B cell (primary cell): ENCODE measurements around the gene CCDC87. TPM values are rescaled to one million over a fixed set of nuclear protein-coding genes. Genes with fewer than 3 reads are reported as not detected.

ENCODE experiments used
- ATAC-seq: fragments of 200-7000 bp; cut with Tn5 transposase; one replicate; pipeline ENCODE4 v1.10.0; 2021; ENCODE audit warnings: low read depth, mild to moderate bottlenecking, moderate number of reproducible peaks, moderate library complexity
- CTCF ChIA-PET: fragments of 350-600 bp; sonication (Branson Sonifier 250); formaldehyde crosslinking; loops from one replicate; lab custom pipeline; 2021; ENCODE audit warnings: antibody characterized with exemption, inconsistent platforms; lab: Charles Lee
- POLR2A ChIA-PET: fragments of 350-600 bp; sonication (Branson Sonifier 250); formaldehyde crosslinking; loops from one replicate; lab custom pipeline; 2021; ENCODE audit warnings: antibody characterized with exemption; lab: Charles Lee
- DNase-seq: peaks from one replicate; pipeline ENCODE4 v3.0.0; 2013
- H2AFZ ChIP-seq: 2 replicates; pipeline ENCODE4 v1.6.1; 2012; ENCODE audit warnings: mild to moderate bottlenecking, low read depth, low read length; ENCODE audit not compliant: insufficient read depth, poor library complexity, severe bottlenecking
- H3K27ac ChIP-seq, 2 donors: 1 replicate in 1 of 2; 2 replicates in 1 of 2; pipeline ENCODE4 v1.5.1; 2012 to 2013; ENCODE audit warnings: low read length in 2 of 2, mild to moderate bottlenecking in 2 of 2, moderate library complexity in 1 of 2
- H3K27me3 ChIP-seq, 4 experiments: fragments of 200-600 bp in 1 of 4; sonication (generic) in 1 of 4; replicated peaks in 1 of 4; 1 replicate in 2 of 4; 2 replicates in 2 of 4; pipeline versions ENCODE4 v1.6.1 to v1.7.0; 2013 to 2016; ENCODE audit warnings: low read length in 3 of 4, mild to moderate bottlenecking in 2 of 4, mixed read lengths in 1 of 4, moderate library complexity in 1 of 4; ENCODE audit not compliant: insufficient read depth in 4 of 4, control insufficient read depth in 3 of 4; ENCODE audit errors: control extremely low read depth in 1 of 4
- H3K36me3 ChIP-seq, 2 experiments: replicated peaks in 1 of 2; 1 replicate in 1 of 2; 2 replicates in 1 of 2; pipeline versions ENCODE4 v1.6.1 to v1.7.1; 2013; ENCODE audit warnings: low read length in 1 of 2; ENCODE audit not compliant: insufficient read depth in 2 of 2, control insufficient read depth in 1 of 2; ENCODE audit errors: control extremely low read depth in 1 of 2, extremely low read depth in 1 of 2
- H3K4me1 ChIP-seq, 2 donors: fragments of 200-600 bp in 1 of 2; sonication (generic) in 1 of 2; 1 replicate in 1 of 2; 2 replicates in 1 of 2; pipeline versions ENCODE4 v1.5.1 to v1.6.1; 2013 to 2017; ENCODE audit warnings: low read length in 2 of 2; ENCODE audit not compliant: control insufficient read depth in 2 of 2, insufficient read depth in 2 of 2
- H3K4me2 ChIP-seq: replicated peaks from 2 replicates; pipeline ENCODE3; 2012; ENCODE audit warnings: mild to moderate bottlenecking, low read depth, low read length; ENCODE audit not compliant: poor library complexity, severe bottlenecking
- H3K4me3 ChIP-seq, 5 experiments: fragments of 200-600 bp in 1 of 5; sonication (generic) in 1 of 5; 1 replicate in 3 of 5; 2 replicates in 2 of 5; pipeline versions ENCODE4 v1.5.1 to v1.7.0; 2011 to 2016; ENCODE audit warnings: low read length in 4 of 5, mild to moderate bottlenecking in 4 of 5, low read depth in 2 of 5, control low read depth in 1 of 5, moderate library complexity in 1 of 5; ENCODE audit not compliant: insufficient read depth in 1 of 5; ENCODE audit errors: control extremely low read depth in 1 of 5, extremely low read depth in 1 of 5
- H3K79me2 ChIP-seq: fragments of 200-600 bp; sonication (generic); one replicate; pipeline ENCODE4 v1.6.0; 2016; ENCODE audit warnings: low read length; ENCODE audit not compliant: control insufficient read depth, insufficient read depth
- H3K9ac ChIP-seq: fragments of 200-600 bp; sonication (generic); 2 replicates; pipeline ENCODE4 v1.6.1; 2017; ENCODE audit warnings: mild to moderate bottlenecking, low read length, moderate library complexity
- H3K9me3 ChIP-seq, 3 donors: one replicate each; pipeline versions ENCODE4 v1.6.1 to v1.7.1; 2013; ENCODE audit warnings: low read length in 2 of 3; ENCODE audit not compliant: control insufficient read depth in 2 of 3, insufficient read depth in 1 of 3; ENCODE audit errors: control extremely low read depth in 1 of 3
- H4K20me1 ChIP-seq: 2 replicates; pipeline ENCODE4 v1.6.0; 2012; ENCODE audit warnings: mild to moderate bottlenecking, low read length; ENCODE audit not compliant: insufficient read depth, control insufficient read depth, poor library complexity, severe bottlenecking
- H3K27ac Mint-ChIP-seq: one replicate; pipeline ENCODE4 v1.8.0; 2021; ENCODE audit warnings: mixed read lengths
- H3K27me3 Mint-ChIP-seq: one replicate; pipeline ENCODE4 v1.8.0; 2021; ENCODE audit warnings: mixed read lengths
- H3K4me1 Mint-ChIP-seq: one replicate; pipeline ENCODE4 v1.8.0; 2021; ENCODE audit warnings: mixed read lengths
- H3K4me3 Mint-ChIP-seq: one replicate; pipeline ENCODE4 v1.8.0; 2021; ENCODE audit warnings: mixed read lengths
- H3K9me3 Mint-ChIP-seq: one replicate; pipeline ENCODE4 v1.8.0; 2022; ENCODE audit warnings: mixed read lengths; ENCODE audit not compliant: insufficient read depth
- EZH2 ChIP-seq: IDR thresholded peaks from 2 replicates; pipeline ENCODE4 v1.6.1; 2012; ENCODE audit warnings: borderline replicate concordance, low read depth, mild to moderate bottlenecking, moderate library complexity, low read length; ENCODE audit not compliant: insufficient read depth, poor library complexity, severe bottlenecking
- WGBS: methylation state at CpG from one replicate; pipeline ENCODE4 v1.1.5; 2013; ENCODE audit warnings: missing lambda C conversion rate; ENCODE audit not compliant: insufficient coverage; 5-methylcytosine and 5-hydroxymethylcytosine counted together
- intact Hi-C: fragments of 100-400 bp; cut with micrococcal nuclease; formaldehyde crosslinking; loops from one replicate; pipeline ENCODE4 v1.10.0; 2022
- polyA plus RNA-seq: library from polyadenylated mRNA; depleted of rRNA; stranded (reverse); fragments of >200 nt; gene quantifications from 2 replicates; pipeline ENCODE4 v1.2.3, GENCODE V29; 2012
- total RNA-seq, 2 donors: library from RNA; stranded (reverse); fragments of 120-200 nt in 1 of 2; gene quantifications; 1 replicate in 1 of 2; 2 replicates in 1 of 2; pipeline versions ENCODE4 v1.2.3 to v1.2.4, GENCODE V29; 2013 to 2022
- TF ChIP-seq, protein P1 (sequence below): fragments of 200-600 bp; IDR thresholded peaks from one replicate; pipeline ENCODE4 v1.8.0; 2022; ENCODE audit warnings: antibody characterized with exemption, mild to moderate bottlenecking

CCDC87 gene
- total and polyA plus RNA-seq, 2 donors (not counting 1 experiment from before 2014, with no cell fraction given), result 0.39 TPM; not detected in 1

DNA sequence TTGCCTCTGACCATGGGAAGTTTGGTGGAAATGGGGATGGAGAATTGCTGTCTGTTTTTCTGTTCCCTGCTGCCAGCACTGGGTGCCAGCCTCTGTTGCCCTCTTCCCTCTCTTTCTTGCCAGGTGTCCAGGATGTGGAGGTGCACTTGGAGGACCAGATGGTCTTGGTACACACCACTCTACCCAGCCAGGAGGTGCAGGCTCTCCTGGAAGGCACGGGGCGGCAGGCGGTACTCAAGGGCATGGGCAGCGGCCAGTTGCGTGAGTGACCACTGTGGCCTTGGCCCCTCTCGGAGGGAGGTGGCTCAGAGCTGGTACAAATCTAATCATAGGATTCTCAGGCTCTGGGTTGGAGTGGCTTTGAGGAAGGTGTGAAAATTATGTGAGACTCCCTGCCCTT is 6.1 kb upstream of the CCDC87 start:
- ATAC-seq, result no peak
- H3K9me3 Mint-ChIP-seq, result no peaks in the 10 kb centered on the region

More for the DNA sequence above, 6.1 kb upstream of the CCDC87 start:
- CTCF ChIA-PET, result interaction anchor here (1.6 to 1.7 kb wide), 2 partner anchors 8 to 80 kb away, joined by 4 to 6 read pairs; no protein-coding TSS in a partner anchor
- Mint-ChIP-seq H3K27ac (no peak overlapping the region), H3K27me3 (no peaks in the 10 kb centered on the region), H3K4me1 (peaks cover 47% of the 10 kb centered on the region), H3K4me3 (no peak overlapping the region)
- Histone ChIP-seq H3K27ac (no peak overlapping the region), H3K79me2 (peaks cover 53% of the 10 kb centered on the region), H2AFZ (no peak overlapping the region), H3K4me1 (peaks cover 25 to 29% of the 10 kb centered on the region in 2 donors), H3K4me3 (no peak overlapping the region), H3K9ac (no peak overlapping the region), H3K27me3 (no peaks in the 10 kb centered on the region), H3K9me3 (no peaks in the 10 kb centered on the region), H3K36me3 (peaks cover 2 to 27% of the 10 kb centered on the region in 2 experiments), H4K20me1 (no peaks in the 10 kb centered on the region), H3K4me2 (no peak overlapping the region)
- intact Hi-C loops, result no loop called here
- no peak for DNase-seq
- POLR2A ChIA-PET, result interaction anchor here (0.5 kb wide), 1 partner anchor 92 kb away, joined by 3 read pairs; no protein-coding TSS in a partner anchor
- whole genome bisulfite sequencing, result 100% methylated on average over 6 of the region's 6 CpGs
- TF ChIP-seq EZH2, result no peak
- TF ChIP-seq, protein P1, sequence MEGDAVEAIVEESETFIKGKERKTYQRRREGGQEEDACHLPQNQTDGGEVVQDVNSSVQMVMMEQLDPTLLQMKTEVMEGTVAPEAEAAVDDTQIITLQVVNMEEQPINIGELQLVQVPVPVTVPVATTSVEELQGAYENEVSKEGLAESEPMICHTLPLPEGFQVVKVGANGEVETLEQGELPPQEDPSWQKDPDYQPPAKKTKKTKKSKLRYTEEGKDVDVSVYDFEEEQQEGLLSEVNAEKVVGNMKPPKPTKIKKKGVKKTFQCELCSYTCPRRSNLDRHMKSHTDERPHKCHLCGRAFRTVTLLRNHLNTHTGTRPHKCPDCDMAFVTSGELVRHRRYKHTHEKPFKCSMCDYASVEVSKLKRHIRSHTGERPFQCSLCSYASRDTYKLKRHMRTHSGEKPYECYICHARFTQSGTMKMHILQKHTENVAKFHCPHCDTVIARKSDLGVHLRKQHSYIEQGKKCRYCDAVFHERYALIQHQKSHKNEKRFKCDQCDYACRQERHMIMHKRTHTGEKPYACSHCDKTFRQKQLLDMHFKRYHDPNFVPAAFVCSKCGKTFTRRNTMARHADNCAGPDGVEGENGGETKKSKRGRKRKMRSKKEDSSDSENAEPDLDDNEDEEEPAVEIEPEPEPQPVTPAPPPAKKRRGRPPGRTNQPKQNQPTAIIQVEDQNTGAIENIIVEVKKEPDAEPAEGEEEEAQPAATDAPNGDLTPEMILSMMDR, result no peak
